A549 treated with CORT108297 at 1 μM for 4 hours (cell line): ENCODE measurements around the gene TMPRSS11E. TPM values are rescaled to one million over a fixed set of nuclear protein-coding genes. Genes with fewer than 3 reads are reported as not detected.

Source experiments
- total RNA-seq: library from RNA; stranded (reverse); fragments of 200-300 nt; extraction: Qiagen RNA extraction; gene quantifications from 5 replicates; pipeline ENCODE4 v1.2.3, GENCODE V29; 2022

The TMPRSS11E gene, protein sequence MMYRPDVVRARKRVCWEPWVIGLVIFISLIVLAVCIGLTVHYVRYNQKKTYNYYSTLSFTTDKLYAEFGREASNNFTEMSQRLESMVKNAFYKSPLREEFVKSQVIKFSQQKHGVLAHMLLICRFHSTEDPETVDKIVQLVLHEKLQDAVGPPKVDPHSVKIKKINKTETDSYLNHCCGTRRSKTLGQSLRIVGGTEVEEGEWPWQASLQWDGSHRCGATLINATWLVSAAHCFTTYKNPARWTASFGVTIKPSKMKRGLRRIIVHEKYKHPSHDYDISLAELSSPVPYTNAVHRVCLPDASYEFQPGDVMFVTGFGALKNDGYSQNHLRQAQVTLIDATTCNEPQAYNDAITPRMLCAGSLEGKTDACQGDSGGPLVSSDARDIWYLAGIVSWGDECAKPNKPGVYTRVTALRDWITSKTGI
- total RNA-seq: not detected in 5 replicates

DNA sequence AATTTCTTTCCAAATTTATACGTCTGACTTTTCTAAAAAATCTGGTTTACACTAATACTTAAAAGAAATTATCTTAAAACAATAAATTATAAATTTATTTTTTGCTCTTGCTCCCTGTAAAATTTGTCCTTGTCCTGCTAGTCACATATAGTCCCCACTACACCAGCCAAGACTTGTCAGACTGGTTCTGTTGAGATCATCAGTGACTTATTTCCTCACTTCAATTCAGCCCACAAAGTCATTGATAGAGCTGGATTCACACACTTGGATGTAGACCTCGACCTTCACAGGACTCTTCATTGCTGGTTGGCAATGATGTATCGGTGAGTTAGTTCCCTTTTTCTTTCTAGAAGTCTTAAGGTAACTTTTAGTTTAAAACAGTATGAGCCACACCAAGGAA, at the start of gene TMPRSS11E:
TMPRSS11E (plus strand) TSS at position 263 of the 400 bp plus-strand sequence; CDS start at position 313, 50 bp downstream.

Other genes starting within 250 kb of the TMPRSS11E start
- gene TMPRSS11B, start 201.8 kb upstream of the TMPRSS11E start, total RNA-seq: not detected in 5 replicates
- 30.3 to 44.6 TPM (median 32.7 TPM) in 5 replicates for gene YTHDC1, start 97.4 kb upstream of the TMPRSS11E start, total RNA-seq
- not detected in 5 replicates for gene UGT2B17, start 128.9 kb downstream of the TMPRSS11E start, total RNA-seq
- 0.05 to 0.07 TPM (median 0.05 TPM) in 4 of 5 replicates, not detected in the other for gene UGT2B15, start 223.2 kb downstream of the TMPRSS11E start, total RNA-seq